ENCODE measurements around the gene TIMM13. TPM values are rescaled to one million over a fixed set of nuclear protein-coding genes. Genes with fewer than 3 reads are reported as not detected.

The TIMM13 gene
- total and polyA plus RNA-seq, 4 donors, result 27.2 to 103 (median 80.8) TPM

DNA sequence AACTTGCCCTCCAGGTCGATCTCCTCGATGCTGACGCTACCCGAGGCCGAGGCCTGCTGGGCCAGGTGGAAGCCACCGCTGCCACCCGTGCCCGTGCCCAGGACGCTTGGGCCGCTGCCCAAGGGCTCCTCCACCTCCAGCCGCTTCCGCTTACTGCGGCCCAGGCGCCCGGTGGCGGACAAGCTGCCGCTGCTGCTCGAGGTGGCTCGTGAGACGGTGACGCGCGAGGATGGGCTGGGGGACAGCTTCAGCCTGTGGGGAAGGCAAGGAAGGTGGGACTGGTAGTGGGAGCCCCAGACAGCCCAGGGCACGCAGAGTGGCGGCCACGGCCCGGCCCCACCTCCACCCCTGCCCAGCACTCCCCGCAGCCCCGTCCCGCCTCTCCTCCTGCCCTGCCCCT is 6.5 kb upstream of the TIMM13 start:
- H3K4me3 ChIP-seq, result no peak overlapping the region
- DNase-seq (no peak), ATAC-seq (ENCODE audit: insufficient read depth, low FRiP score) (no peak)
- H3K4me1 ChIP-seq (ENCODE audit: control insufficient read depth in 5 of 5, insufficient read depth in 5 of 5, low read length in 5 of 5), result peaks cover 0 to 3% (median 0%) of the 10 kb centered on the region in 5 donors
- TF ChIP-seq, protein P1, sequence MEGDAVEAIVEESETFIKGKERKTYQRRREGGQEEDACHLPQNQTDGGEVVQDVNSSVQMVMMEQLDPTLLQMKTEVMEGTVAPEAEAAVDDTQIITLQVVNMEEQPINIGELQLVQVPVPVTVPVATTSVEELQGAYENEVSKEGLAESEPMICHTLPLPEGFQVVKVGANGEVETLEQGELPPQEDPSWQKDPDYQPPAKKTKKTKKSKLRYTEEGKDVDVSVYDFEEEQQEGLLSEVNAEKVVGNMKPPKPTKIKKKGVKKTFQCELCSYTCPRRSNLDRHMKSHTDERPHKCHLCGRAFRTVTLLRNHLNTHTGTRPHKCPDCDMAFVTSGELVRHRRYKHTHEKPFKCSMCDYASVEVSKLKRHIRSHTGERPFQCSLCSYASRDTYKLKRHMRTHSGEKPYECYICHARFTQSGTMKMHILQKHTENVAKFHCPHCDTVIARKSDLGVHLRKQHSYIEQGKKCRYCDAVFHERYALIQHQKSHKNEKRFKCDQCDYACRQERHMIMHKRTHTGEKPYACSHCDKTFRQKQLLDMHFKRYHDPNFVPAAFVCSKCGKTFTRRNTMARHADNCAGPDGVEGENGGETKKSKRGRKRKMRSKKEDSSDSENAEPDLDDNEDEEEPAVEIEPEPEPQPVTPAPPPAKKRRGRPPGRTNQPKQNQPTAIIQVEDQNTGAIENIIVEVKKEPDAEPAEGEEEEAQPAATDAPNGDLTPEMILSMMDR (IDR thresholded peaks at IDR 0.05; ENCODE audit: control extremely low read depth, extremely low read depth), result no peak
- H3K9ac ChIP-seq (ENCODE audit: insufficient read depth in 1 of 2, low read length in 2 of 2), result no peak overlapping the region
- peaks cover 0 to 3% (median 0%) of the 10 kb centered on the region in 4 donors for H3K9me3 ChIP-seq (ENCODE audit: control insufficient read depth in 4 of 4, insufficient read depth in 3 of 4, low read length in 3 of 4)
- H3K27me3 ChIP-seq (ENCODE audit: control insufficient read depth in 3 of 3, insufficient read depth in 3 of 3, low read length in 2 of 3), result no peaks in the 10 kb centered on the region
- H3K27ac ChIP-seq (ENCODE audit: low read depth in 1 of 2, low read length in 1 of 2), result no peak overlapping the region
- WGBS, 2 donors, result 96 to 98% methylated on average over 27 to 30 of the region's 30 CpGs
- H3K36me3 ChIP-seq (ENCODE audit: control insufficient read depth in 4 of 4, insufficient read depth in 4 of 4, low read length in 4 of 4), result peaks cover 2 to 58% (median 15%) of the 10 kb centered on the region in 4 donors

- no peak overlapping the region for H3K4me3 ChIP-seq
- H3K9ac ChIP-seq (ENCODE audit: insufficient read depth in 1 of 2, low read length in 2 of 2), result no peak overlapping the region
- no peaks in the 10 kb centered on the region for H3K27me3 ChIP-seq (ENCODE audit: control insufficient read depth in 3 of 3, insufficient read depth in 3 of 3, low read length in 2 of 3)
- WGBS, 2 donors, result 95 to 98% methylated on average over 24 to 25 of the region's 25 CpGs
- H3K4me1 ChIP-seq (ENCODE audit: control insufficient read depth in 5 of 5, insufficient read depth in 5 of 5, low read length in 5 of 5), result peaks cover 0 to 13% (median 3%) of the 10 kb centered on the region in 5 donors
- H3K27ac ChIP-seq (ENCODE audit: low read depth in 1 of 2, low read length in 1 of 2), result no peak overlapping the region
- peaks cover 0 to 3% (median 0%) of the 10 kb centered on the region in 4 donors for H3K9me3 ChIP-seq (ENCODE audit: control insufficient read depth in 4 of 4, insufficient read depth in 3 of 4, low read length in 3 of 4)
- H3K36me3 ChIP-seq (ENCODE audit: control insufficient read depth in 4 of 4, insufficient read depth in 4 of 4, low read length in 4 of 4), result peaks cover 2 to 48% (median 9%) of the 10 kb centered on the region in 4 donors
- TF ChIP-seq, protein P1 (IDR thresholded peaks at IDR 0.05; ENCODE audit: control extremely low read depth, extremely low read depth), result no peak
- ATAC-seq (ENCODE audit: insufficient read depth, low FRiP score), result no peak
- no peak for DNase-seq
These were observed 4.9 kb upstream of the TIMM13 start for GRCh38 chr19:2432131-2432848.

DNA sequence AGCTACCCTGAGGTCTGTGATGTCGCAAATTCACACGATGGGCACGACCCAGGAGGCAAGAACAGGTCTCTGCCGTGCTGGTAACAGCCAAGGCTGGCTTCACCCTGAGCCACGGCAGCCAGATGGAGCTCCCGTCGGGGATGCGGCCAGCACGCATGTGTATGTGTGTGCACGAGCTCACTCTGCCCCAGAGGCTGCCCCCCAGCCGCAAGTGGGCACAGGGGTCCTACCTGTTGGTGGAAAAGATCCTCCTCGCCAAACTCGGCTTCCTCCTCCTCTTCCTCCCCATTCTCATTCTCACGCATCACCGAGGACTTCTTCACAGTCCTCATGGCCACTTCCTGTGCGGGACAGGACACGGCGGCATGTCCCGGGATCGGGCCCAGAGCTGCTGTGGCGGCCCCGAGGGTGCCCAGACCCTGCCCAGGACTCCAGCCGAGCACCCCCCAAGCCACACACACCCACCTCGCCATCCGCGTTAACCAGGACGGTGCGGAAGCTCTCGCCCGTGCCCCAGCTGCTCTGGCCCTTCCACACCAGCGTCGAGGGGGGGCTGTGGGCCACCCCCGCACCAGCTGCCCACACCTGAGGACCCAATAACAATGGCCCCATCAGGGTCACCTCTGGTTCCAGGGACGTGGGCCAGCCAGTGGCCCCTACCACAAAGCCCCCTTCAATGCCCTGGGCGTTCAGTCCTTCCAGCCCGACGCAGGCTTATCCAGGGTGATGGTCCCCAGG is 4.1 kb upstream of the TIMM13 start:
- 92 to 94% methylated on average over 32 to 37 of the region's 37 CpGs for WGBS, 2 donors
- Histone ChIP-seq H3K4me3 (peak overlapping the region; percentile 6), H3K9ac (ENCODE audit: insufficient read depth in 1 of 2, low read length in 2 of 2) (no peak overlapping the region), H3K9me3 (ENCODE audit: control insufficient read depth in 4 of 4, insufficient read depth in 3 of 4, low read length in 3 of 4) (peaks cover 0 to 3% (median 0%) of the 10 kb centered on the region in 4 donors), H3K36me3 (ENCODE audit: control insufficient read depth in 4 of 4, insufficient read depth in 4 of 4, low read length in 4 of 4) (peaks cover 2 to 41% (median 8%) of the 10 kb centered on the region in 4 donors), H3K27ac (ENCODE audit: low read depth in 1 of 2, low read length in 1 of 2) (no peak overlapping the region), H3K4me1 (ENCODE audit: control insufficient read depth in 5 of 5, insufficient read depth in 5 of 5, low read length in 5 of 5) (peaks cover 0 to 17% (median 5%) of the 10 kb centered on the region in 5 donors), H3K27me3 (ENCODE audit: control insufficient read depth in 3 of 3, insufficient read depth in 3 of 3, low read length in 2 of 3) (no peaks in the 10 kb centered on the region)
- no peak for ATAC-seq (ENCODE audit: insufficient read depth, low FRiP score)
- DNase-seq, result no peak
- TF ChIP-seq, protein P1 (IDR thresholded peaks at IDR 0.05; ENCODE audit: control extremely low read depth, extremely low read depth), result no peak

All from lung (tissue), 12 donors.